Fibroblast of skin of left quadriceps (primary cell): ENCODE data around the gene VNN1.
"Not testable (repeated sequence)": the region's sequence is repeated elsewhere in the genome, so short reads cannot be mapped to it uniquely, and the experiment has no call there.

Source experiments
- DNase-seq, 2 experiments: peaks; one replicate each; pipeline ENCODE4 v3.0.0-alpha.2; 2013; ENCODE audit warnings: low read depth in 2 of 2

The VNN1 gene

GRCh38 chr6:132671295-132671694 lies 42.6 kb downstream of the VNN1 start:
- DNase-seq: no peak

DNA sequence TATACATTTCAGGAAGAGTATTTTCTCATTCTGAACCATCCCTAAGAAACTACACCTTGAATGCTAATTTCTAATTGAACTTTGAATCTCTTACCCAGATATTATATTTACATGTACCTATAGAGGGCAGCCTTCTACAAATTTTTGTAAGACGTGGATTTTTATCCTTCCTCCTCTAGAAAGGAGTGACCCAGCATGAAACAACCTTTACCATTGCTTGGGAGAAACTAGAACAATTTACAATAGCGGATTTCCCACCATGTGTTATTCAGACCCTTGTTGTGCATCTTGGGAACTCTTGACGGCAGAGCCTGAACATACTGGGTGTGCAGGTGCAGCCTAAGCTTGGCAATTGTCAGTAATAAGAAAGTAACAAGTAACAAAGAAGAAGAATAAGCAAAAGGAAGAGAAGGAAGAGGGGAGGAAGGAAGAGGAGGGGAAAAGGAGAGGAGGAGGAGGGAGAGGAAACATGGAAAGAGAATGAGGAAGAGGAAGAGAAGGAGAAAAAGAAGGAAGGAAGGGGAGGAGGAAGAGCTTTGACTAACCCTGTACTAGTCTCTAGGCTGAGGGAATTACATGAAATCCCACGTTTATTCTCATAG lies 44.1 kb downstream of the VNN1 start:
- peak in 1 of 2 experiments; percentile 8 for DNase-seq

GRCh38 chr6:132666118-132666517 lies 47.7 kb downstream of the VNN1 start:
- DNase-seq: no peak

- no peak for DNase-seq
Measured at GRCh38 chr6:132664309-132665034, 49.4 kb downstream of the VNN1 start.

- DNase-seq: no peak
Measured at GRCh38 chr6:132663661-132664060, 50.2 kb downstream of the VNN1 start.

- DNase-seq: no peak
Measured at GRCh38 chr6:132661906-132662305, 51.9 kb downstream of the VNN1 start.

DNA sequence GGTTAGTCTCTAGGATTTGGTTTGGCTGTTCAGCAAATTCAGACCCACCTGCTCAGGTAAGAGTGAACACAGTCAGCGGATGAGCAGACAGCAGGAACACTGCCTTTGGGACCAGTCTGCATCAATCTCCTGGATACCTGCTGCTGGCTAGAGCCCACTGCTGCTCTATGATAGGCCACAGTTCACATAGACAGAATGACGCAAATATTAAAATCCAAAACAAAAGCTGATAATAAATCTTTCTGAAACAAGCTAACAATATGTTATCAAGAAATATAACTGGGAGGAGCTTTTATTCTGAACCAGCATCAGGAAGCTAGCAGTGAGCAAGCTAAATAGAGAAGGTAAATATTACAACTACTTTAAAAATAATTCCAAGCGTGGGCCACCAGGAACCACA lies 54.8 kb downstream of the VNN1 start, which contains the start of gene TAAR1:
Gene TAAR1 (minus strand): TSS at position 101 of the 400 bp plus-strand sequence. CDS start 13,179 bp downstream, outside the sequence.
- DNase-seq: no peak

GRCh38 chr6:132651062-132651461 lies 62.8 kb downstream of the VNN1 start:
- no peak for DNase-seq

- no peak for DNase-seq
Measured at GRCh38 chr6:132650429-132650828, 63.4 kb downstream of the VNN1 start.

- no peak for DNase-seq
Measured at GRCh38 chr6:132648828-132649227, 65.0 kb downstream of the VNN1 start.

DNA sequence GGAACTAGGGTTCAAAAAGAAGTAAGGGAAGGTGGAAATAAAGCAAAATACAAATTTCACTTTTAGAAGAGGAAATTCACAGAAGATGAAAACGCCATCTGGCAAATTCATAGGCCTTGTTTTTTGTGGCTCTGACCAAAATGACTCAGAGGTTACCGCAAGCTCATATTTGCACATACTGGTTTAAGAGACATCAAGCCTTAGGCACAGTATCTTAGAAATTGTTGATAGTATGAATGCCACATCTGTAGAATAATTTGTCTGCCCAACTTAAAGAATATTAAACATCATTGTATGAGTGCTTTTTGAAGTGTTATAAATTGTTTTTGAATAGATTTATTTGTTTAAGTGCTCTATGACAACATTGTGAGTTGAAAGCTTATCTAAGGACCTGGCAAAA lies 65.5 kb downstream of the VNN1 start:
- no peak for DNase-seq

GRCh38 chr6:132643547-132643946 lies 70.3 kb downstream of the VNN1 start:
- no peak for DNase-seq

- not testable (repeated sequence) for DNase-seq
Measured at GRCh38 chr6:132637135-132637534, 76.7 kb downstream of the VNN1 start.

DNA sequence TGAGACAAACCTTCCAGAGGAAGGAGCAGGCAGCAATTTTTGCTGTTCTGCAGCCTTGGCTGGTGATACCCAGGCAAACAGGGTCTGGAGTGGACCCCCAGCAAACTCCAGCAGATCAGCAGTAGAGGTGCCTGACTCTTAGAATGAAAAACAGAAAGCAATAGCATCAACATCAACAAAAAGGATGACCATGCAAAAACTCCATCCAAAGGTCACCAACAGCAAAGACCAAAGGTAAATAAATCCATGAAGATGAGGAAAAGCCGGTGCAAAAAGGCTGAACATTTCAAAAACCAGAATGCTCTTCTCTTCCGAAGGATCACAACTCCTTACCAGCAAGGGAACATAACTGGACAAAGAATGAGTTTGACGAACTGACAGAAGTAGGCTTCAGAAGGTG lies 77.9 kb downstream of the VNN1 start:
- DNase-seq: not testable (repeated sequence)

DNA sequence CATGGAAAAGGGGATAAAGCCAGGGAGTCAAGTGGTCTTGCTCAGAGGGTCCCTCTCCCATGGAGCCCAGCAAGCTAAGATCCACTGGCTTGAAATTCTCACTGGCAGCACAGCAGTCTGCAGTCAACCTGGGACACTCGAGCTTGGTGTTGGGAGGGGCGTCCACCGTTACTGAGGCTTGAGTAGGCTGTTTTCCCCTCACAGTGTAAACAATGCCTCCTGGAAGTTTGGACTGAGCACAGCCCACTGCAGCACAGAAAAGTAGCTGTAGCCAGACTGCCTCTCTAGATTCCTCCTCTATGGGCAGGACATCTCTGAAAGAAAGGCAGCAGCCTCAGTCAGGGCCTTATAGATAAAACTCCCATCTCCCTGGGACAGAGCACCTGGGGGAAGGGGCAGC lies 78.6 kb downstream of the VNN1 start:
- DNase-seq: not testable (repeated sequence)

DNA sequence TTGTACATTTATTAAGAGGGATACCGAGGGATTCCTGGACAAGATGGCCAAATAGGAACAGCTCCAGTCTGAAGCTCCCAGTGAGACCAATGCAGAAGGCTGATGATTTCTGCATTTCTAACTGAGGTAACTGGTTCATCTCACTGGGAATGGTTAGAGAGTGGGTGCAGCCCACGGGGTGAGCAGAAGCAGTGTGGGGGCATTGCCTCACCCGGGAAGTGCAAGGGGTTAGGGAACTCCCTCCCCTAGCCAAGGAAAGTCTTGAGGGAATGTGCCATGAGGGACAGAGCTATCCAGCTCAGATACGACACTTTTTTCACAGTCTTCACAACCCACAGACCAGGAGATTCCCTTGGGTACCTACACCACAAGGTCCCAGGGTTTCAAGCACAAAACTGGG lies 79.1 kb downstream of the VNN1 start:
- no peak for DNase-seq

GRCh38 chr6:132633362-132633761 lies 80.5 kb downstream of the VNN1 start:
- DNase-seq: no peak
